ENCODE measurements around the gene TTLL3. TPM values are rescaled to one million over a fixed set of nuclear protein-coding genes. Genes with fewer than 3 reads are reported as not detected.

The TTLL3 gene
- total RNA-seq, 1 donor from 2014 or later: 113 TPM

DNA sequence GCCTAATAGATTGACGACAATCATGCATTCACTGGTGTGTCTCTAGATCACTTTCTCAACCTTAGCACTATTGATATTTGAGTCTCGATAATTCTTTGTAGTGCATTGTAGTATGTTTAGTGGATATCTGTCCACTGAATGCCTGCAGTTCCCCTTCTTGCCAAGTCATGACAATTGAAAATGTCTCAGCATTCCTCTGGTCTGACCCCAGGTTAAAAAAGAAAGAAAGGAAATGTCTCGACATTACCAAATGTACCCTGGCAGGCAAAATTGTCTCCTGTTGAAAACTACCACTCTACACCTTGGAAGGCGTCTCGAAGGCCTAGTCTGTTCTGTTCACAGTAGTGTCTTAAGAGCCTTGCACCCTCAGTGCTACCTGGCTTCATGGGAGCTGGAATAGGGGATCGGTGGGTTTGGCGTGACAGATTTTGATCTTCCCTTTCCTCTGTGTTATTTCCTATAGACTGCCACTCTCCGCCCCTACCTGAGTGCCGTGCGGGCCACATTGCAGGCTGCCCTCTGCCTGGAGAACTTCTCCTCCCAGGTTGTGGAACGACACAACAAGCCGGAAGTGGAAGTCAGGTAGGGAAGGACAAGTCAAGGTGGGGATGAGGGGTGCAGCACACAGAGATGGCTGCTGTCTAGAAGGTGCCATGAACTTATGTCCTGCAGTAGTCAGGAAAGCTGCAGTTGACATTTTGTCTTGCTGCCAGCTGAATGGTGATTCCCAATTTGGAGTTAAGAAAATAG is 12.7 kb upstream of the TTLL3 start:
- no peak for DNase-seq (ENCODE audit: low spot score)
- intact Hi-C loops (cut with DNase I): no loop called here
- ATAC-seq: no peak

DNA sequence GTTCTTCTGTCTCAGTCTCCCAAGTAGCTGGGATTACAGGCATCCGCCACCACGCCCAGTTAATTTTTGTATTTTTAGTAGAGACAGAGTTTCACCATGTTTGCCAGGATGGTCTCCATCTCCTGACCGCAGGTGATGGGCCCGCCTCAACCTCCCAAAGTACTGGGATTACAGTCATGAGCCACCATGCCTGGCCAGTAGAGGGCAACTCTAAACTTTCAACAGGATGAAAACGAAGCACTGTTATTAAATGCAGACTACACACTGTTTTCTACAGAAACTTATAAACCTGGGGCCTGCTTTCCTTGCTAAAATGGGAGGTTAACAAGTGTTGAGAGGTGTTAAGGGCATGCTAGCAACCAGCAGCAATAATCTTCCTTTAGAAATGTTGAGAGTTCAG is 9.5 kb upstream of the TTLL3 start:
- ATAC-seq (no peak), DNase-seq (ENCODE audit: low spot score) (no peak)
- intact Hi-C loops (cut with DNase I): no loop called here

DNA sequence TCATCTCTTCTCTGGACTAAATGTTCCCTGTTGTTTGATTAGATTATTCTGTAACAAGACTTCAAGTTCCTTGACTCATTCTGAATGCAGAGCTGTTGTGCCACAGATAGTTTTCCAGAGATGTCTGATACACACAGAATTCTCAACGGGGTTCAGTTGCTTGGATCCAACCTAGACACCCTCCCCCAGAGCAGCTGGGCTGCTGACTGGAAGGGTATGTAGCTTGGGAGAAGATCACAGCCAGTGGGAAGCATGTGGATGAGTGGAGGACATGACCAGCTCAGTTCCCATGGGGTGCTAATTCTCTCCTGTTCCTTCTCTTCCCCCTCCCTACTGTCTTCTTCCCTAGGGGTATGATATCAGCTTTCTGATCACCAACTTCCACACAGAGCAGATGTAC is 6.6 kb upstream of the TTLL3 start:
- ATAC-seq (no peak), DNase-seq (ENCODE audit: low spot score) (no peak)
- intact Hi-C loops (cut with DNase I): no loop called here

DNA sequence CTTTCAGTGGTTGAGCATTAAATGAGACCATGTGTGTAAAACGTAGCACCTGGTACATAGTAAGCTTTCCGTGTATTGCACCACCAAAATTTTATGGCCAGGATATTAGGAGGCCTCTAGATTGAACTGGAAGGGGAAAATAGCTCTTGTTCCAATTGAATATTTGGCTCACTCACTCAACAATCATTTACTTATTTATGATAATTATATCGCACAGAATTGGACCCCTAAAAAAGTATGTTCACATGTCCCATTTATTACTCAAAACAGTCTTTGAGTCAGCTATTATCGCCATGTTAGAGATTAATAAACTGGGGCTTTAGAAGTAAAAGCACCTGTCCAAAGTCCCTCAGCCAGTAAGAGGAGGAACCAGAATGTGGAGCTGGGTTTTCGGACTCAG is 5.1 kb upstream of the TTLL3 start:
- DNase-seq (ENCODE audit: low spot score): no peak
- ATAC-seq: no peak
- intact Hi-C loops (cut with DNase I): no loop called here

DNA sequence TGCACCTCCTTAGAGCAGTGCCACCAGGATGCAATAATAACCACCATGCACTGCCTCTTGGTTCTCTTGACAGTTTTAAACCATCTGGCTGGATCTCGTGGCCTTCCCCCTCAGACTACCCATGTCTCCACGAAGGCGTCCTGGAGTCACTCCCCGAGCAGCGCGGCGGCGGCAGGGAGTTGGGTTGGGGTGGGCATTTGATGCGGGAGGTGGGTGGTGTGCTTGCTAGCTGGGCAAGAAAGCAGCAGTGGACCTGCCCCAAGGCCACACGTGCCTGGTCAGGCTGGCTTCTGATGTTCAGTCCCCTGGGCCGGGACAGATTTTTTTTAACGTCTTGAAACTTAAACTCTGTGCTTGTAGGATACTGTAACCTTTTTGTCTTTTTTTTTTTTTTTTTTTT is 3.9 kb upstream of the TTLL3 start:
- intact Hi-C loops (cut with DNase I): no loop called here
- ATAC-seq (no peak), DNase-seq (ENCODE audit: low spot score) (no peak)

DNA sequence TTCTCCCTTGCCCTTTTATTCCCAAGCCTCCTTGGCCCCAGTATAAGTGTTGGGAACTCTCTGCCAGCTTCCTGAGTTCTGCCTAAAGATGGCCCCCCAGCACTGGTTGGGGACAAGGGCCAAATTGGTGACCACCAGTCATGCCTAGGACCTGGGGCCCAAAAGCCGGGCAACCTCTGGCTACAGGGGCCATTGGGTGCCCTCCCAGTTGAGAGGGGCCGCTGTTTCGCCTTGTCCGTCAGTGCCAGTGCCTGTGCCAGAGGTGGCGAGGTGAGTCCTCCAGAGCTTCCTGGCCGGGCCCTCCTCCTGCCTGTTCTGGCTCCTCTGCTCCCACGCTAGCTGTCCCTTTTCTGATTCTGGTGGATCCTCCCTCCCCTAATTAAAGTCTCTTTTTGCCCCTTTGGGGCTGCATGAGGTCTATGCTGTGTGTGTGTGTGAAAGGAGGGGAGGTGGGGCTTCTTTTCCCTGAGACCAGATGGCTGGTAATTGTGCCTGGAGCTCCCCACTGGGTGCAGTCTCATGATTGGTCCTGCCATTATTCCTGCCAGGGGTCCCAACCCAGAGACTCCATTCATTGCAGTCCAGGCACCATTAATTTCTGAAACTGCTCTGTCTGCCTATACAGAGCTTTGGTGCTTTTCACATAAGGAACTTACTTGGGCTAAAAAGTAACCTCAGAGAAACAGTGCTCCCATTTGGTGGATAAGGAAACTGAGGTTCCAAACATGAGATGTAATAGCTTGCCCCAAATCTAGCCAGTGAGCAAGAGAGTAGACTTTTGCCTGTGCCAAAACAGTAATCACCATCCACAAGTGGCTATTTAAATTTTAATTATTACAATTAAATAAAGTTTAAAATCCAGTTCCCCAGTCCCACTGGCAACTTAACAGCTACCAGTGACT is 3.1 kb upstream of the TTLL3 start:
- no peak for ATAC-seq
- intact Hi-C loops (cut with DNase I): no loop called here
- no peak for DNase-seq (ENCODE audit: low spot score)

DNA sequence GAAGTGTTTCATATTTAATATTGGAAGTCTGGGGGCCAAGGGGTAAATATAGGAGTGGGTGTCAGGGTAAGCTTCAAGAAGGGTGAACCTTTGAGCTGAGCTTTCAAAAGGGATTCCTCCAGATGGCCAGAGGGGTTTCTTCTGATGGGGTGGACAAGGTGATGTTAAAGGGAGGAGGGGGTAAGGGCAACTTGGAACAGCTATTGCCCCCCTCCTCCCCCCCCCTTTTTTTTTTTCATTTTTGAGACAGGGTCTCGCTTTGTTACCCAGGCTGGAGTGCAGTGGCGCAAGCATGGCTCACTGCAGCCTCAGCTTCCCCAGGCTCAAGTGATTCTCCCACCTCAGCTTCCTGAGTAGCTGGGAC is 2.1 kb upstream of the TTLL3 start:
- intact Hi-C loops (cut with DNase I): no loop called here
- DNase-seq (ENCODE audit: low spot score) (no peak), ATAC-seq (no peak)

DNA sequence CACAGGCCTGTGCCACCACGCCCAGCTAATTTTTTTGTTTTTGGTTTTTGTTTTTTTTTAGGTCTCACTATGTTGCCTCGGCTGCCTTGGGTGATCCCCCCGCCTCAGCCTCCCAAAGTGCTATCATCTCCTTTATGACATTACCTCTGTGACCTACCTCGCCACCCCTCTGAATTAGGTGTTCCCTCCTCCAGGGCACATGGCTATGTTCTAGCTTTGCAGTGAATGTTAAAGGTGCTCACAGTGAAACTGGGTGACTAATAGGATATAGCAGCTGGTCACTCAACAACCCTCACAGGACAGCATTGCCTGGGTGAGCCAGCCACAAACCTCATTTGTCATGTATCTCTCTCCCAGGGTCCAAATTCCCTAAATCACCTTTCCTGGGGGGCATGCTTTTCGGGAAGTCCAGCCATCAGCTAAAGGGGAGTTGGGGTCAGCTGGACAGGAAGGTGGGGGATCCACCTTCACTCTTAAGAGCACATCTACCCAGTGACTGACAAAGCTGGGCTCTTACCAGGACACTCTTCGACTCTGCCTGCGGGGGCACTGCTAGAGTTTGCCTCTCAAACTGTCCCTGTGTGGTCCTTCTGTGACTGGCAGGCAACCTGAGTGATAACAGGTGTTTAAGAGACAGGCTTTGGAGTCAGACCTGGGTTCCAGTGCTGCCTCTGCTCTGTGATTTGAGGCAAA is 1.6 kb upstream of the TTLL3 start:
- no peak for DNase-seq (ENCODE audit: low spot score)
- intact Hi-C loops (cut with DNase I): no loop called here
- no peak for ATAC-seq

DNA sequence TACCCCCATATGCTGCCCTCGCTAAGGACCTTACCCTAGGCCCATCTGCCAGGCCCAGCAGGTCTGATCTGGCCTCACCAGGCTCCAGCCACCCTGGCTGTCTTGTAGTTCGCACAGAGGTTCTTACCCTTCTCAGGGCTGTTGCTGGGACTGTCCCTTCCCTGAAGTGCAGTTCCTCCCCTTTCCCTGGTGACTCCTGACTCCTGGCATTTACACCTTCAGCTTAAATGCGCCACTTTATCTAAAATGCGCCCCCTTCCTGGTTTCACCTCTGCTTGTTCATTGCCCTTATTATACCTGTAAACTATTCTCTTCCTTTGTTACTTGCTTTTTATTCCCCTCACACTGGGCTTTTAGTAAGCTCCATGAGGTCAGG is 835 bp upstream of the TTLL3 start:
- DNase-seq (ENCODE audit: low spot score): no peak
- peak; percentile 20 for ATAC-seq
- intact Hi-C loops (cut with DNase I): no loop called here

DNA sequence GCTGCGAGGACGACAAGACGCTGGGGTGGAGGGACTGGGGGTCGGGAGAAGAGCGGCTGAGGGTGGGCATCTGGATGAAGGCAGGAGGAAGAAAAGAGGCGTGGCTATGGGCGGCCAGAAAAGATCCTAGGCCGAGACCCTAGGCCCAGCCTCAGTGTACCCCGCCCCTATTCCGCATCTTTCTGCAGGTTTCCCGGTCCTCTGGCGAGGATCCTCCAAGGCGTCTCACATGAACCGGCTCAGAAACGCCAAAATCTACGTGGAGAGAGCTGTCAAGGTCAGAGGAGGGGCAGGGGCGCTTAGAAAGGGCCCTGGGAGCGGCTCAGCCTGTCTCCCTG is 340 bp downstream of the TTLL3 start:
- ATAC-seq (peak; percentile 33), DNase-seq (ENCODE audit: low spot score) (no peak)
- intact Hi-C loops (cut with DNase I): no loop called here

DNA sequence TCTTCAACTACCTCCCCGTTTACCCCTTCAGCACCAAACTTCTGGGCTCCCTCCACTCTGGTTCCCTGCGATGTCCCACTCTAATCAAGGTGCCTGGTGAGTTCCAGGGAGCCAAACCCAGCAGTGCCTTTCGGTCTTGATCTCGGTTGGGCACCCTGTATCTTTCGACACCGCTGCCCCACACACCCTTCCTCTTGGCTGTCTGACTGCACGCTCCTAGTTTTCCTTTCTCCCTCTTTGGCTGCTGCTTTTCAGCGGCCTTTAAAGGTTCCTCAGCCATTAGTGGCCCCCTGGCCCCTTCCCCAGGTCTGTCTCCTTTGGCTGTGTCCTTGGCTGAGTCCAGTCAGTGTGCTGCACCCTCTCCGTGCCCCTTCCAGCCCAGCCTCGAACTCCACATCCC is 784 bp downstream of the TTLL3 start:
- intact Hi-C loops (cut with DNase I): no loop called here
- DNase-seq (ENCODE audit: low spot score) (no peak), ATAC-seq (peak; percentile 9)

DNA sequence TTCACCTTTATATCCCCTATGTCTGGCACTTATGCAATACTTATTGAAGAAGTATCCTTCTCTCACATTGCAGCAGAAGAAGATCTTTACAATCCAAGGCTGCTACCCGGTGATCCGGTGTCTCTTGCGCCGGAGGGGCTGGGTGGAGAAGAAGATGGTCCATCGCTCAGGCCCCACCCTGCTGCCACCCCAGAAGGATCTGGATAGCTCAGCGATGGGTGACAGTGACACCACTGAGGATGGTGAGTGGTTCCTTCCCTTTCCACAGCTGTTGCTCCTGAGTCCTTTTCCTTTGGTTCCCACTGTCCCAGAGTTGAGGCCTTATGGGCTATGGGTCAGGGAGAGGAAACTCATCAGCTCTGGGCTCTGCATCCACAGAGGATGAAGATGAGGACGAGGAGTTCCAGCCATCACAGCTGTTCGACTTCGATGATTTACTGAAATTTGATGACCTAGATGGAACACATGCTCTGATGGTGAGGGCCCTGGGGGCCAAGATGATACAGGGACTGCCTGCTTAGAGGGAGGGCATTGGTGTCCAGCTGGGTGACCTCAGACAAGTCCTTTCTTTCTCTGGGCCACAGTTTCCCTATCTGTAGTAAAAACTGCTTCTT is 2.9 kb downstream of the TTLL3 start:
- ATAC-seq (no peak), DNase-seq (ENCODE audit: low spot score) (no peak)
- intact Hi-C loops (cut with DNase I): no loop called here

DNA sequence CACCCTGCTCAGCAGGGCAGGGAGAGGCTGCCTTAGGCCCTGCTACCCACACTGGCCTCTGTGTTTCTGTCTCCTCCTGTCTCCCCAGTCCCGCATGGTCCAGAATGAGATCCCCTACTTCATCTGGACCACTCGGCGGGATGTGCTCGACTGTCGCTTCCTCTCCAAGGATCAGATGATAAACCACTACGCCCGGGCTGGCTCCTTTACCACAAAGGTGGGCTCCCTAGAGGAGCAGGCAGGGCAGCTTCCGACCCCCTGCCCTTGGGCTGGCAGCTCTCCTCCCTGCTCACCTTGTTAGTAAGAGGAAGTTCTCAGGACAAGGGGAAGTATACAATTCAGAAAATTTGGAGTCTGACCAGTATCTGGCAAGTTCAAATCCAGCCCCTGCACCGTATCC is 5.9 kb downstream of the TTLL3 start:
- ATAC-seq: no peak
- intact Hi-C loops (cut with DNase I): no loop called here

DNA sequence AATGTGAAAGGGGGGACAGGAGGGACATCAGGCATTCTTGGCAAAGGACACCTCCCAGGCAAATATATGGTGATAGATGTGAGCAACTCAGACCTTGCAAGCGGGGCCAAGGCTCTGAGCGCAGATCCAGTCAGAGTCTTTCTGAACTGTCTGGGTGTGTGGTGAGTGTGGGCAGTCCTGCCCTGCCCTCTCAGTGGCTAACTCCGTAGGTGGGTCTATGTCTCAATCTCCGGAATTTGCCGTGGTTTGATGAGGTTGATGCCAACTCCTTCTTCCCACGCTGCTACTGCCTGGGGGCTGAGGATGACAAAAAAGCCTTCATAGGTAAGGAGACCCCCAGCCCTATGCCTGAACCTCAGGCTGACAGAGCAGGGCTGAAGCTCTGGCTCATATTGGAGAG is 7.4 kb downstream of the TTLL3 start:
- DNase-seq (ENCODE audit: low spot score): no peak
- intact Hi-C loops (cut with DNase I): no loop called here
- ATAC-seq: no peak

More for the DNA sequence above, 5.9 kb downstream of the TTLL3 start:
- no peak for DNase-seq (ENCODE audit: low spot score)

DNA sequence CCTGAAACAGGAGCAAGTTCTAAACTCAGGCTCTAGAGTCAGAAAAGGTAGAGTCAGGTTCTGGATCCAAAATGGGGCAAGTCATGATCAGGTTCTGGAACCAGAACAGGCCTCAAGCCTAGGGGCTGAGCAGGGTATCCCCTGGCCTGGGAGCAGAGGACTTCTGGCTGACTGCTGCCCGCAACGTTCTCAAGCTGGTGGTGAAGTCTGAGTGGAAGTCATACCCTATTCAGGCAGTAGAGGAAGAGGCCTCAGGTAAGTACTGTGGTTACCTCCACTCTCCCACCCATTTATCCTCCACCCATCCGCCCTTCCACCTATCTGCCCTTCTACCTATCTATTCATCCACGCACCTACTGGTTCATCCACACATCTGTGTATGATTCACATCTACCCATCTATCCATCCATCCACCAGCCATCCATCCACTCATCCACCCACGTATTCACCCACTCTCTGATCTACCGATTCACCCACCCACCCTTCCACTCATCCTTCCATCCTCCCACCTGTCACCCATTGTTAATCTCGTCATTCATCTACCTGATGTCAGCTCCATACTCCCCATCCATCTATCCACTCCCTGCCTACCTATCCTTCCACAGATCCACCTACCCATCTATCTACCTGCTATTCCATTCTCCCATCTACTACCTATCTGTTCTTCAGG is 8.7 kb downstream of the TTLL3 start:
- no peak for ATAC-seq
- intact Hi-C loops (cut with DNase I): no loop called here
- DNase-seq (ENCODE audit: low spot score): no peak

DNA sequence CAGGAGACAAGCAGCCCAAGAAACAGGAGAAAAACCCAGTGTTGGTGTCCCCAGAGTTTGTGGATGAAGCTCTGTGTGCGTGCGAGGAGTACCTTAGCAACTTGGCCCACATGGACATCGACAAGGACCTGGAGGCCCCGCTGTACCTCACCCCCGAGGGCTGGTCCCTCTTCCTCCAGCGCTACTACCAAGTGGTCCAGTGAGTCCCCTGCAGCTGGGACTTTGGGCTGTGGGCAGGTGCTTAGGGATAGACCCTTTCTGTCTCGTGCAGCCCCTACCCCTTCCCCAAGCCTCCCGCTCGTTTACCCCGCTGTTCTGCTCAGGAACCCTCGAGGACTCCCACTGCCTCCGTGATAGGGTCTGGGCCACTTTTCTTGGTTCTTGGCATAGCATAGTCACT is 10.5 kb downstream of the TTLL3 start:
- intact Hi-C loops (cut with DNase I): no loop called here
- ATAC-seq (no peak), DNase-seq (ENCODE audit: low spot score) (no peak)

DNA sequence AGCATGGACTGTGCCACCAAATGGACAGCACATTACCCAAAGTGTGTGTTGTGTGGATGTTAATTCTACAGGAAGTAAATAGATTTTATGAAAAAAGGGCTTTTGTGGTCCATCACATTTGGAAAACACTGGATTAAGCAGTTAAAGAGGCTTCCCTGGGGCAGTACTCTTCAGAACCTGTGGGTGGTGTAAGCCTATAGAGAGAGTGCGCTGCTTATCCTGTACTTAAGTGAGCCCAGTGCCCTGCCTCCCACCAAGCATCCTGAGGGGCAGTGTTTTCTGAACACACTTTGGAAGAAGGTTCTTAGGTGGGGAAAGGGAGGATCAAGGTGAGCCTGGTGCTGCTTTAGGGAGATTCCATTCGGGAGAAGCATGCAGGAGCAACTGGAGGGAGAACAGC is 10.9 kb downstream of the TTLL3 start:
- ATAC-seq (no peak), DNase-seq (ENCODE audit: low spot score) (no peak)
- intact Hi-C loops (cut with DNase I): no loop called here

DNA sequence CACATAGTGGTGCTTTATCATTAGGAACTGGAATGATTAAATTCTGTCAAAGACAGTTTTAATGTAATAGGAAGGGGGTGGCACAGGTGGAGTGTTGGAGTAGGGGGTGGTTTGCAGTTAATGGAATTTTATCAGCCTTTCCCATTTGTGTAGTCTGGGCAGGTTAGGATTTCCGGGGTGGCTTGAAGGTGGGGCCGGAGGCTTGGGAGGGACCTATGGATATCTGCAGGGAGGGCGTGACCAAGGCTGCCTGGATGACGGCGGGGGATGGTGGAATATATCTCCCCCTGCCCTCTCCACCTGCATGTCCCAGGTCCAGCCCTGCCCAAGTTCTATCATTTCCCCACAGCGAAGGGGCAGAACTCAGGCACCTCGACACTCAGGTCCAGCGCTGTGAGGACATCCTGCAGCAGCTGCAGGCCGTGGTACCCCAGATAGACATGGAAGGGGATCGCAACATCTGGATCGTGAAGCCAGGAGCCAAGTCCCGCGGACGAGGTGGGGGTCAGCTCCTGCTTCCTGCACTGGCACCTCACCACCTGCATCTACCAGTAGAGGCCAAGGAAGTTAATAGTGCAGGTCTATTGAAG is 15.5 kb downstream of the TTLL3 start:
- intact Hi-C loops (cut with DNase I): no loop called here
- no peak for DNase-seq (ENCODE audit: low spot score)
- ATAC-seq: no peak

All from sciatic nerve (tissue), 2 donors.